ENCODE data around the gene CCDC82.

CCDC82 gene

GRCh38 chr11:96394773-96395172 lies 5.1 kb upstream of the CCDC82 start:
- Histone ChIP-seq H3K4me1 (ENCODE audit: insufficient read depth, poor library complexity, severe bottlenecking) (peaks cover 2% of the 10 kb centered on the region), H3K4me3 (ENCODE audit: severe bottlenecking) (no peak overlapping the region), H3K27ac (ENCODE audit: poor library complexity, severe bottlenecking) (no peak overlapping the region), H3K36me3 (ENCODE audit: low read depth) (no peaks in the 10 kb centered on the region), H3K27me3 (ENCODE audit: insufficient read depth, poor library complexity, severe bottlenecking) (no peaks in the 10 kb centered on the region), H3K9me3 (ENCODE audit: severe bottlenecking) (no peaks in the 10 kb centered on the region)
- ATAC-seq (ENCODE audit: low read depth), result no peak
- TF ChIP-seq CTCF (IDR thresholded peaks at IDR 0.05; ENCODE audit: poor library complexity, severe bottlenecking), result no peak
- no peak for DNase-seq (ENCODE audit: low spot score)

DNA sequence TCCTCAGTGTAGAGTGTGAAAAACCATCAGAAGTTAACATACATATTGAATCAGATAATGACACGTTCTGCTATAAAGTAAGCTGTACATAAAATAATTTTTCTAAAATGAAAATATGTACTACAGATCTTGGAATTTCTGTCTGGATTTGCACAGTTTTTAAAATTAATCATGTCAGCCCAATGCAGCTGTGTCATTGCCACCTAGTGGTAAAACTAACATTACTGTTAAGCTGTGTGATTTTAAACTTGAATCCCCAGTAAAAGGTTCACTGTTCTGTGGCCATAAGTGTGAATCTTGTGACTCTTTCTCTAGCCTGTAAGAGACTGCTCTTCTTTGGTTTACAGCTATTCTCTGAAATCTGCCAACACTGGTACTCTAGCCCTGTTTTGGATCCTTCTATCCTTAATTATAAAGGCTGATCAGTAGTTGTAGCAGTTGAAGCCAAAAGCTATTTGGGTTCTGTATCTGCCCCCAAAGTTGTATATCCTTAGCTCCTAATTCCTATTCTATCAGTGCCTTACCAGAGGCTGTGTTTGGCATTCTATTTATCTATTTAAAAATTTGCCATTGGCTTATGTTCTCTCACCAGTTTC lies 4.1 kb upstream of the CCDC82 start:
- ATAC-seq (ENCODE audit: low read depth) (no peak), DNase-seq (ENCODE audit: low spot score) (no peak)
- Histone ChIP-seq H3K4me3 (ENCODE audit: severe bottlenecking) (no peak overlapping the region), H3K27ac (ENCODE audit: poor library complexity, severe bottlenecking) (no peak overlapping the region), H3K4me1 (ENCODE audit: insufficient read depth, poor library complexity, severe bottlenecking) (peaks cover 2% of the 10 kb centered on the region), H3K9me3 (ENCODE audit: severe bottlenecking) (no peaks in the 10 kb centered on the region), H3K27me3 (ENCODE audit: insufficient read depth, poor library complexity, severe bottlenecking) (no peaks in the 10 kb centered on the region), H3K36me3 (ENCODE audit: low read depth) (no peaks in the 10 kb centered on the region)
- peak; percentile 92 for TF ChIP-seq CTCF (IDR thresholded peaks at IDR 0.05; ENCODE audit: poor library complexity, severe bottlenecking)

DNA sequence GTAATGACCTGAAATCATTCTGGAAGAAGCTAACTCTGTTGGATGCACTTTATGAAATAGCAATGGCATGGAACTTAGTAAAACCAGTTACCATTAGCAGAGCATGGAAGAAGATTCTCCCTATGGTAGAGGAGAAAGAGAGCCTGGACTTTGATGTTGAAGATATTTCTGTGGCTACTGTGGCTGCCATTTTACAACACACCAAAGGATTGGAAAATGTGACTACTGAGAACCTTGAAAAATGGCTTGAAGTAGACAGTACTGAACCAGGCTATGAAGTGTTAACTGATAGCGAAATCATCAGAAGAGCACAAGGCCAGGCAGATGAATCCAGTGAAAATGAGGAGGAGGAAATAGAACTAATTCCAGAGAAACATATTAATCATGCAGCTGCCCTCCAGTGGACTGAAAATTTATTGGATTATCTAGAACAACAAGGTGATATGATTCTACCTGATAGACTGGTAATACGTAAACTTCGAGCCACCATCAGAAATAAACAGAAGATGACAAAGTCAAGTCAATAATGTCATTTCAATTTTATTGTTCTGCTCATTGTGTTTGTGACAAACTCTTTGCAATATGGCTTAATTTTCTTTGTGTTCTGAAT lies 2.1 kb upstream of the CCDC82 start:
- peaks cover 13% of the 10 kb centered on the region for H3K4me1 ChIP-seq (ENCODE audit: insufficient read depth, poor library complexity, severe bottlenecking)
- no peak for ATAC-seq (ENCODE audit: low read depth)
- TF ChIP-seq CTCF (IDR thresholded peaks at IDR 0.05; ENCODE audit: poor library complexity, severe bottlenecking), result peak; percentile 33
- no peaks in the 10 kb centered on the region for H3K9me3 ChIP-seq (ENCODE audit: severe bottlenecking)
- no peak for DNase-seq (ENCODE audit: low spot score)
- H3K27me3 ChIP-seq (ENCODE audit: insufficient read depth, poor library complexity, severe bottlenecking), result no peaks in the 10 kb centered on the region
- H3K4me3 ChIP-seq (ENCODE audit: severe bottlenecking), result no peak overlapping the region
- no peak overlapping the region for H3K27ac ChIP-seq (ENCODE audit: poor library complexity, severe bottlenecking)
- H3K36me3 ChIP-seq (ENCODE audit: low read depth), result no peaks in the 10 kb centered on the region

GRCh38 chr11:96390488-96390792 lies 728 bp upstream of the CCDC82 start:
- ATAC-seq (ENCODE audit: low read depth), result no peak; the same call in 2 of the 3 replicates
- H3K4me1 ChIP-seq (ENCODE audit: insufficient read depth, poor library complexity, severe bottlenecking), result peaks cover 13% of the 10 kb centered on the region
- no peak for DNase-seq (ENCODE audit: low spot score)

More at GRCh38 chr11:96390488-96390792, 728 bp upstream of the CCDC82 start:
- H3K9me3 ChIP-seq (ENCODE audit: severe bottlenecking), result no peaks in the 10 kb centered on the region
- TF ChIP-seq CTCF (IDR thresholded peaks at IDR 0.05; ENCODE audit: poor library complexity, severe bottlenecking), result no peak
- H3K27ac ChIP-seq (ENCODE audit: poor library complexity, severe bottlenecking), result peak overlapping the region; percentile 44
- no peaks in the 10 kb centered on the region for H3K36me3 ChIP-seq (ENCODE audit: low read depth)
- peak overlapping the region; percentile 93 for H3K4me3 ChIP-seq (ENCODE audit: severe bottlenecking)
- no peaks in the 10 kb centered on the region for H3K27me3 ChIP-seq (ENCODE audit: insufficient read depth, poor library complexity, severe bottlenecking)
